GM19025 (cell line): ENCODE data around the gene HPCAL1.
"Not testable (repeated sequence)": the region's sequence is repeated elsewhere in the genome, so short reads cannot be mapped to it uniquely, and the experiment has no call there.

Source experiments
- ATAC-seq: cut with Tn5 transposase; IDR thresholded peaks from one replicate; pipeline ENCODE4 v1.9.1; 2021; ENCODE audit warnings: mild to moderate bottlenecking, low read depth, moderate library complexity; ENCODE audit not compliant: unreplicated experiment

HPCAL1 gene

DNA sequence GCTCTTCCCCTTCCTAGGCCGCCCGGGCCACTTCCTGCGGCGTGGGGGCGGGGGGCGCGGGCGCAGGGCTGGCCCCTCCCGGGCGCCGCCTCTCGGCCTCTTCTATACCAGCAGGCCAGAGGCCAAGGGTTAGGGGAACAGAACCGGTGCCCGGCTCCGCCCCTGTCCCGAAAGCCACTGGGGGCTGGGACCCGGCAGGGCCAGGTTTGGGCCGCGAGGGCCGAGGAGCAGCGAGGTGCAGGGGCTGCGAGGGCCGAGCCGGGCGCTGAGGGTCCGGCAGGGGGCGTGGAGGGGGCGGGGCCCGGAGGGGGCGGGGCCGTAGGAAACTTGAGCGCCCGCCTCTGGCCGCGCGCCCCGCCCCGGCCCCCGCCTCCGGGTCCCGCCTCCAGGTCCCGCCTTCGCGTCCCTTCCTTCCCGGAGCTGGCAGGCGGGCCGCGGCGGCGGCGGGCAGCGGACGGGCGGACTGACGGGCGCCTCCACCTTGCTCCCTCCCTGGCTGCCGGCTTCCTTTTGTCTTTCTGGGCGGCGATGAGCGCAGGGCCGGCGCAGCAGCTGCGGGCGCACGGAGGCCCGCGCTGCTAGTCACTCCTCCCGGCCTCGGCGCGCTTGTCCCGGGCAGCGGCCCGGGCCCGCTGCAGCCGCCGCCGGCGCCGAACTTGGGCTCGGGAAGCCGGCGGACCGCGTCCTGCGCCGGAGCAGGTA, at the start of gene HPCAL1:
HPCAL1 (plus strand) TSS at position 426 of the 702 bp plus-strand sequence. CDS start 116,854 bp downstream, outside the sequence.
- peak; percentile 73 for ATAC-seq

DNA sequence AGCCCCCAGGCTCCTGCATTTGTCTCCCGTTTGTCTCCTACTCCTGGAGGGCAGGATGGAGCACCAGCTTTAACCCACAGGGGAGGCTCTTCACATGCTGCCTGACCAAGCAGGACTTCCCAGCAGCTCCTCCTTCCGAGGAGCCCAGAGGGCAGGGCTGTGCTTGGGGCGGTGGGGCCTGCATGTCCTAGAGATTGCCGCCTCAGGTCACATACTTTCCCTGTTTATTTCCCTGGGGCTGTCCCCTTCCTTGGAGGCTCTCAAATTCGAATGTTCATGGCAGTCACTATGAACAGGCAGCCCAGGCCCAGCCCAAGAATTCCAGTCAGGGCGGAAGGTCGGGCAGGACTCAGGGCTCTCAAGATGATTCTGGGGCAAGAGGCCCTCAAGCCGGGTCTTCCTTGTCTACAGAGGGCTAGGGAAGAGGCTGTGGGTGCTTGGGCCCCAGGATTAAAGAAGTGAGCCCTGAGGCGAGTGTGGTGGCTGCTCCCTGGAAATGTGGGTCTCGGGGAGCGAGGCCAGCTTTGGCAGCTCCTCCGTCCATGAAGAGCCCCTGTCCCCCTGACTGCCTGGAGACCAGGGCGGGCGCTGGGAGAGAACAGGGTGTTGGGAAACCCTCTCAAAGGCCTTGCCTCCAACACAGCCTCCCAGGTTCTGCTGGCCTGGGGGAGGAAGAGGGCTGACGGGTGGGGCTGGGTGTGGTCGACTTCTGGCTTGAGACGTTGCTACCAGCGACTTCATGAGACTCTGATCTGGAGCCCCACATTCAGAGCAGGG, 48.9 kb upstream of the HPCAL1 start:
- ATAC-seq = no peak

DNA sequence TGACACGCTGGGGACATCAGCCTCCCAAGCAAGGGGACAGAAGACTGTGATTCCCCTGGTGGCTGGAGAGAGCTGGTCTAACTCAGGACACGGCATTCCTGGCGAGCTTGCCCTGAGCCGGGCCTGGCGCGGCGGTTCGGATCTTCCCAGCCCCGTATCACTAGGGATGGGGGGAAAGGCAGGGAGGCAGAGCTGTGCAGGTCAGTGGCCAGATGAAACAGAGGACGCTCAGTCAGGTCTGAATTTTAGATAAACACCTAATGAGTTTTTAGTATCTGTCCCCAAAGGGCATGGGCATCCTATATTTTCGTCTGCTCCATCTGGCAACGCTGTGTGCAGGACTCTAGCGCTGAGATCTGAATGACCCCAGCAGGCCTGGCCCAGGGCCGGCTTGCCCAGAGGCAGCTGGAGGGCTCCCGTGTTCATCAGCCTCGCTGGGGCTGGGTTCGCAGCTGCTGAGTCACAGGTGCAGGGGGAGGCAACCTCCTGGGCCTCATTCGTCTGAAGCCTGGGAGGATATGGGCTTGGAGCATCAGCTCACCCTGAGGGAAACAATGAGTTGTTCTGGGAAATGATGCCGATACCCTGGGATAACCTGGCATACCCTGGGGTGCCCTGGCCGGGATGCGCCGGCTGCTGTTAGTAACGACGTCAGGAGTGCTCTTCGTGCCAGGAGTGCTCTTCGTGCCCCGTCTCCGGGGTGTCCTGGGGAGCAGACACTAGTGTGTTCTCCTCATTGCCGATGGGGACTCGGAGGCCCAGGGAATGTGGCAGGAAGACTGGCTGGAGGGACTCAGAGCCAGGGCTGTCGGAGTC, 48.1 kb upstream of the HPCAL1 start:
- ATAC-seq = no peak

DNA sequence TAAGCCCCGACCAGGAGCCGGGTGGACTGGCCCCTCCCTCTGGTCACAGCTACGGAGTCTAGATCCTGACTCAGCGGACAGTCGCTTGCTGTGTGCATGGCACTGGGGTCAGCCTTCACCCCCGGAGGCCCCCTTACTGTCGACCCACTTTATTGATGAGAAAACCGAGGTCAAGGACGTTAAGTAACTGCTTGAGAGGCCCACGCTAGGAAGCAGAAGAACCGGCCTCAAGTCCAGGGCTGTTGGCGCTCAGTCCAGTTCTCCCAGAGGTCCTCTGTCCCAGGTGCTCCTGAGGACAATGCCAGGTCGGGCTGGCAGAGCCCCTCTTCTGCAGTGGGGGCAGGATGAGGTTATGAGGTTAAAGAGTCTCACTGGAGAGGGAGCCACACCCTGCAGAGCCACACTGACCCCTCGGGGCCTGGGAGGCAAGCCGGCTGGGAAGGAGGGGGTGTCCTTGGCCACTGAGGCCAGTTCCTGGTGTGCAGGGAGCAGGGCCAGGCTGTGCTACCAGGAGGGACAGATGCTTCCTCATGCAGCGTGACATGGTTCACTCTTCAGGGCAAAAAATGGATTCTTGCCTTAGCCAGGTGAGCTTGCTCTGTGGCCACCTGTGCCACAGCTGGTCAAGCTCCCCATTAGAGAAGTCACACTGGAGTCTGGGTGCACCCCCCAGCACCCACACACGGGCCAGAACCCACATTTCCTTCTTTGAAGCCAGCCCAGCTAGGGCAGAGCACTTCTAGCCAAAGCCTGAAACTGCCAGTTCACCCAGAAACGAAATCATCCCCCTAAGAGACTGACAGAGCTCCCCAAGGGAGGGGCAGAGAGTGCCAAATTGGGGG, 47.3 kb upstream of the HPCAL1 start:
- ATAC-seq = no peak

DNA sequence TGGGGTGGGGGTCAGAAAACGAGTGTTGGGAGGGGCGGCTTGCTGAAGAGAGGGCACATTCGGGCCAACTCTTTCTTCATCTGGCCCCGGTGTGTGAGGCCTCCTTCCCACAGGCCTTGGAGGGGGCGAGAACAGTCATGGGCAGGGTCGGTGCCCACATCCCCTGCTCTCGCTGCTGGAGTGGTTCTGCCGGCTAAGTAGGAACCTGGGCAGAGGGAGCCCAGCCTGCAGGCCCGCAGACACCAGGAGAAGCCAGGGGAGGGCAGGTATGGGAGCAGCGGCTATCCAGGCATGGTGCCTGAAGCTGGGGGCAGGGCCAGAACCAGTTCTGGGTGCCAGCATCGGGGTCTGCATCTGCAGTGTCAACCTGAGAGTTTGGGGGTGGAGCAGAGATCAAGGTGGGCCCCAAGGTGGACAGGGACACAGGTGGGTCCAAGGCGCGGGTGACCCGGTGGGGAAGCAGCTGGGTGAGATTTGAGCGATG, 46.6 kb upstream of the HPCAL1 start:
- no peak for ATAC-seq

DNA sequence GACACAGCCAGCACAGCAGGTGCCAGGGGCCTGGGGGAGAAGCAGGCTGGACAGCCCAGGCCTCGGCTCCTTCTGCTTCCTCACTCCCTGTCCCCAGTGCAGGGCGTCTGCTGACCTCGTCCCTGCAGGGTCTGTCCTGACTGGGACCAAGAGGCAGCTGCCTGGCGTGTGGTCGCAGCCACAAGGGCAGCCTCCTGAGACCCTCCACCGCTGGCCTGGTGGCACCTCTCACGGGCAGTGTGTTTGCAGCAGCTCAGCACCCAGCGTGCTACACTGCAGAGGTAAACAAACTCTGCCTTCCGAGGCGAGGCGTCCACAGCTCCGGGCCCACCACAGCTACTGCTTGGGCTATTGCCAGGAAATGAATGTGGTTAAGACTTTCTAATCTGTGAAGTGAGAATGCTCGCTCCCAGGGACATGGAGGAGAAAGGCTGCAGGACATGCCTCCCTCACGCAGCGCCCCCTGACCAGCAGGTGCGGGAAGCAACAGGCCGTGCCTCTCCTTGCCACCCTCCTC, 46.1 kb upstream of the HPCAL1 start:
- no peak for ATAC-seq

DNA sequence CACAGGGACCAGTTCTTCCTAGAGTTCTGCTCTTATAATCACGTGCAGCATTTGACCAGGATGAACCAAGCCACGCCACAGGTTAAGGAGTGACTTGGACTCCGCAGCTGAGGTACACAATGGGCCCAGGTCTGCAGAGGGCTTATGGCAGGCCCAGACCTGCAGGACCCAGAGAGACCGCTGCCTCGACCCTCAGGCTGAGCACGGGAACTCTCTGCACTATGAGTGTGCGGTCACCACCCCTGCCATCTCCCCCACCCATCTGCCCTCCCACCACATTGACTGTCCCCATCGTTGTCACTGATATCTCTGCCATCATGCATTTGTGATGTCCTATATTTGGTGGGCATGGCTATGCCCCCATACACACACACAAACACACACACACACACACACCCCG, 45.7 kb upstream of the HPCAL1 start:
- no peak for ATAC-seq

DNA sequence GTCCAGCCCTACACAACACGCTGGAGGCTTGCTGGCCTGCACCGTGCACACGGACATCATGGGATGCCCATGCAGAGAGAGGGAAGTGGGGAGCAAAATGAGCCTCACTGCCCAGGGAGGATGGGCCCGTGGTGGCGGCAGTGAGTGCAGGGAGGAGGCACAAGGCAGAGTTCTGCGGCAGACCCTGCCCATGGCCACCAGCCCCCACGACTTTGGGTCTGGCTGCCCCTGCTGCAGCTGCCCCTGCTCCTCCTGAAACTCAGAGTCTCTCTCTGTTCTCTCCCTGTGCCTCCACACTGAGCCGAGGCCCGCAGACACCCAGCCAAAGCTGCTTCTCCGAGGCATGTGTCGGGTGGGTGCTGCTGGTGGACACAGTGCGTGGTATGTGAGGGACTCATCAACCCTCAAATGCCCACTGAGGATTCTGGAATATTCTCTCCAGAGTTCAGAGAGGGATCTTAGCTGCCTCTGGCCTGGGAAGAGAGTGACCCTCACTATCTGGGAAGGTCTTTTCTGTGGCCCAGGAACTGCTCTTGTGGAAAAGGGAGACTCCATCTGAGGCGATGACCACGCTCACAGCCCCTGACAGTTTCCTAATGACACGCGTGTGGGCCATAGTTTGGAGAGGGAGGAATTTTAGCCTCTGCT, 45.1 kb upstream of the HPCAL1 start:
- no peak for ATAC-seq

DNA sequence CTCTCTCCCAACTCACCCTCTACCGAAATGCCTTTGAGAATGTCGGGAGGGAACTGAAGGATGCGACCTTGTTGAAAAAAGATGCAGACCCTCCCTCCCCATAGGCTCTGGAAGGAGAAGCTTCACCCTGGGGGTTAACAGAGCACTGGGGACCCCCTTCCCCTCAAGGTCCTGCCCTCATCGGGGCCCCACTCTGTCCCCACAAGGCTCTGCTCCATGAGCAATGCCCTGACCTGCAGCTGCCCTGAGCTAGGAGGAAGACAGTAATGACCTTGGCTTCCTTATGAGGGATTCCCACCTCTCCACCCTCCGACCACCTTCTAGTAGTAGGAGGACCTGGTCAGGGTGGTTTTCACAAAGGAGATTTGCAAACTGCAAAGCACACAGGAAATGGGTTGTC, 44.4 kb upstream of the HPCAL1 start:
- ATAC-seq = no peak

DNA sequence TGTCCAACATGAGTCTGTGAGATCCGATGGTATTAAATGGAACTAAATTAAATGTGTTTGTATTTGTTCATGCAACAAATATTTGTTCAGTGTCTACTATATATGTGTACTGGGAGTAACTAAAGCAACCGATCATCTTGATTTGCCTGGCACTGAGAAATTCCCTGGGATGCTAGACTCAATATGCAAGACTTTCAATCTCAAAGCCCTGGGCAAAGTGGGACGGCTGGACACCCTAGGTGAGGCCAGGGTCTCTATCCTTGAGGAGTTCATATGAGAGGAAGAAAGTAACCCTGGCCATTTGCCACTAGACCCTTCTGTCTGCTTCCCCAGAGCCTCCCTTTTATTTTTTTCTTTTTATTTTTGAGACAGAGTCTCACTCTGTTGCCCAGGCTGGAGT, 44.0 kb upstream of the HPCAL1 start:
- ATAC-seq = no peak

DNA sequence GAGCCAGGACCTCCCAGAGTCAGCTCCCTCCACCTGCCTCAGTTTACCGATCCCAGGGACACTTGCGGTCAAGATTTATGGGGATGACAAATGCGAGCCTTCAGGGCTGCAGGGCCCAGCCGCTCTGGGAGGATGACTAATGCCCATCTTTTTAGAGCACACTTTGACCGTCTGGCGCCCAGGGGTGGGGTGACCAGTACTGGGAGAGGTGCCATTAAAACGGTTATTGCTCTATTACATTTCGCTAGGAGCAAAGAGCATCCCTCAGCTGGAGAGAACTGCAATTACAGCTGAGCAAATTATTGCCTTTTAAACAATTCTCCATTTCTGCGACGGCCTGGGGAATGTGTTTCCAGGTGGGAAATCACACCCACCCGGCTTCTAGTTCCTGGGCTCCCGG, 42.6 kb upstream of the HPCAL1 start:
- ATAC-seq = no peak

DNA sequence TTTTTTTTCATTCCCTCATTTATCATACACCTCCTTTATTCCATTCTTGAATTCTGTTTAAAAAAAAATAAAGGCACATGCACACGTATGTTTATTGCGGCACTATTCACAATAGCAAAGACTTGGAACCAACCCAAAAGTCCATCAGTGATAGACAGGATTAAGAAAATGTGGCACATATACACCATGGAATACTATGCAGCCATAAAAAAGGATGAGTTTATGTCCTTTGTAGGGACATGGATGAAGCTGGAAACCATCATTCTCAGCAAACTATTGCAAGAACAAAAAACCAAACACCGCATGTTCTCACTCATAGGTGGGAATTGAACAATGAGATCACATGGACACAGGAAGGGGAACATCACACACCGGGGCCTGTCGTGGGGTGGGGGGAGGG, 39.2 kb upstream of the HPCAL1 start:
- not testable (repeated sequence) for ATAC-seq

DNA sequence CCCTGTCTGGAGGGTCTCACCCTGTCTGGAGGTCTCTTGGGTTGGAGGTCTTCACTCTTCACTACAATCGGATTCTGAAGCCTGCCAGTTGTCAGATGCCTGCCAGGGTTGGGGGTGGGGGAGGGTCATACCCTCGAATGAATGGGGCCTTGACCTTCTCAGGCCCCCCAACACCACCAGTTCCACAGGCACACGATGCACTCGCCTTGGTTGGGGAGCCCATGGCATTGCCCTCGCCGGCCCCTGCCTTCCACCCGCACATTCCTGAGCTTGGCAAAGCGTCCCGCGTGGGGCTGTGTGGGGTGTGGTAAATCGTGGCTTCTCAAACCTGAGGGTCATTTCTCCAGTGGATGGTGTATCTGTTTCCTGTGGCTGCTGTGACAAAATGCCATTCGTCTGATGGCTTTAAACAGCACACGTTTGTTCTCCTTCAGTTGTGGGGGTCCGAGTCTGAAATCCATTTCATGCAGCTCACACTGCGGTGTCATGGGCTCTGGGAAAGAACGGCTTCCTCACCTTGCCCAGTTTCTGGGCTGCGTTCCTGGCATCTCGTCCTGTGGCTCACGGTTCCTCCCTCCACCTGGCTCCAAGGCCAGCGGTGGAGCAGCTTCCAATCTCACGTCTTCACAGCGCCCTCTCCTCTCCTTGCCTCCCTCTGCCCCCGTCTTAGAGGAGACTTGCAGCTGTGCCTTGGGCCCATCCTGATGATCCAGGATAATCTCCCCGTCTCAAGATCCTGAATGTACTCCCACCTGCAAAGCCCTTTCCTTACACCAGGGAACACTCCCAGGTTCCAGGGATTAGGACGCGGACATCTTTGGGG, 38.0 kb upstream of the HPCAL1 start:
- ATAC-seq = no peak

DNA sequence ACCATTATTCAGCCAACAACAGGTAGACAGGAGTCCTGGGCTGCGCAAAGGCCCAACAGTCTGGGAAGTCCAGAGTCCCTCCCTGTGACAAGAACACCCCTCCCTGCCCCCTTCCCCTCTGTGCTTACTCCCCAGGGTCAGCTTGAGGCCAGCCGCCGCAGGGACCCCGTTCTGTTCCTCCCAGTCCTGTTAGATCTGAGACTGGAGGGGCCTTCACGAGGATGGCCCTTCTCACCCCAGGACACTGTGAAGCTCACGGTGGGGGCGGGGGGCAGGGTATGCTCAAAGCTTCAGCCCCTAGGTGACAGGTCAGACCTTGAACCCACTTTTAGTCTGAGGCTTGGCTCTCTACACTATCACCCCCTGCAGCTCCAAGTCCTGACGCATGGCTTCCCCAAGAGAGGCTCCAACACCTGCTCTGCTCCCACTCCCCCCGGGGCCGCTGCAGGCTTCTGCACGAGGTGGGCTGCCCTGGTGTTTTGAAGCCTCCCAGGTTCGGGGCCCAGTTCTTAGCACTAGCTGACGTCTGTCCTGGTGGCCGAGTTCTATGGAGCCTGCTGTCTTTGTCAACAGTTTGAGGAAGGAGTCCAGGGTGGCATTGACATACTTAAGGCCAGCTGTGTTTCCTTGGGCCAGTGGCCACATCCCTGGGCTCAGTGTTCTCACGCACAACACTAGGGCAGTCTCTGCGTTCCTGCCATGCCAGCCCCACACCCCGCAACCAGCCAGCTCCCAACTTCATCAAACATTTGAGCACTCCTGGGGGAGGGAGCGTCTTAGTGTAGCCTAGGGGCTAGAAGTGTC, 37.2 kb upstream of the HPCAL1 start:
- no peak for ATAC-seq

DNA sequence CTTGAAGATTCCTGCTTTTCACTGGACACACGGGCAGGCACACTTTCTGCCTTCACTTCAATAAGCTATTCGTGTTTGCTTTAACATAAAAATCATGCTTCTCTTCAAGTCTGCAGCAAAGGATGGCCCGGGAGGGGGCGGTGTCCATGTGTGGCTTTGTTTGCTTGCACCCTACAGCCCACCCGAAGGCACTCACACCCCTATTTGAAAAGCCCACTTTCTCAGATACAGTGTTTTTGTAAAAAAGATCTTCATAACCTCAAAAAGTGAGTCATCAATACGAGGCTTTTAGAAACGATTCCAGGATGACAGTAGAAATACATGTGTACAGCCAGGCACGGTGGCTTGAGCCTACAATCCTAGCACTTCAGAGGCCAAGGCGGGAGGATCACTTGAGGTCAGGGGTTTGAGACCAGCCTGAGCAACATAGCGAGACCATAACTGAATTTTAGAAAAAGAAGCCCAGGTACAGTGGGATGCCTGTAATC, 36.5 kb upstream of the HPCAL1 start:
- ATAC-seq = no peak

DNA sequence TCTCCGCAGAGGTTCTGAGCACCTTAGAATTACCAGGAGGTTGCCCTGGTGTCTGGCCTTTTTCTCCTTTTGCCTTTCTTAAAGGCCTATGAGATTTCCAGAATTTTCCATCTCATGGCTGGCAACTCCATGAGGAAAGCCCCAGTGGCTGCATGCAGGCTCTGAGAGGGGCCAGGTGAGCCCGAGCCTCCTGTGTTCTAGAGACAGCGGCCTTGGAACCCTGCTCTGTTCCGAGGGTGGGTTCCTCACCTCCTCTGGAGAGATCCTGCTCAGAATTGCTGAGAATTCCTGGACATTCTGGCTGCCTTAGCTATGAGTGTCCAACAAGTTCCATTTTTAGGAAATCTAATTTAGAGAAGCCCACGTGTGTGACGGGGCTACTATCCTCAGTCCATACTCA, 35.7 kb upstream of the HPCAL1 start:
- no peak for ATAC-seq

DNA sequence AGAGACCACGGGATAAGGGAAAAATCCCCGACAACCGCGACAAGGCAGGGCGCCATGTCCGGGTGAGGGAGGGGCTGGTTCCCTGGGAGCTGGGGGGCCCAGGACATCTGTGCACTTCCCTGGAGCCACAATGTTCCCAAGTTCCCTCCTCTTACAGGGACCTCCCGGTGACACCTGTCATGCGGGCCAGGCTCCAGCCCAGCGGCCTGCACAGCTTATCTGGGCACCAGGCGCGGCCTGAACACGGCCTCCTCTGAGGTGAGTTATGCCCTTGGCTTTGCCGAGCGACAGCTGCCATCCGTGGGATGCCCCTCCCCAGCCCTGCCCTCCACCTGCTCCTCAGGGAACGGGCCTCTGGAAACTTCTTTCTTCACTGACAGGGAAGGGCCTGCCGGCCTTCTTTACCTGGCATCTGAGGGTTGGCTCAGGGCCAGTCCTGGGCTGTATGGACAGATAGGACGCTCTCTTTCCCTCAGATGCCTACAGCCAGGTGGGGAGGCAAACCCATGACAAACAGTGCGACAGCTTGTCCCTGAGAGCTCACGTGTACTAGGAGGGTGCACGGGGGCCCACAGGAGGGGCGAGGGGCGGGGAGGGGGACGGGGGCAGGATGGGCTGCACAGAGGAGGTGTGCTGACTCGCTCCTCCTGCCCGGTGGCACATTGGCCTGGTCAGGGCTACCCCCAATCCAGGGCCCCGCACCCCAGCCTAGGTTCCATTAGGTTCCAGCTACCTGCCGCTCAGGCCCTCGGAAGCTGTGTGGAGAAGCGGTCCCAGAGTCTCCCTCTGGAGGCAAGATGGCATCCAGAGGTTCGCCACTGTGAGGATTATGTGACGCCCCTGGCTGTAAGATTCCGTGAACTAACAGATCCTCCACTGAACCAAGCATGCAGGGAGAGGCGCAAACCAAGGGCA, 34.9 kb upstream of the HPCAL1 start:
- ATAC-seq = no peak
